HG03039 (cell line): ENCODE data around the gene MLH1.

Experiments used
- ATAC-seq: cut with Tn5 transposase; IDR thresholded peaks from one replicate; pipeline ENCODE4 v1.9.1; 2021; ENCODE audit warnings: mild to moderate bottlenecking, moderate library complexity; ENCODE audit not compliant: unreplicated experiment

The MLH1 gene

DNA sequence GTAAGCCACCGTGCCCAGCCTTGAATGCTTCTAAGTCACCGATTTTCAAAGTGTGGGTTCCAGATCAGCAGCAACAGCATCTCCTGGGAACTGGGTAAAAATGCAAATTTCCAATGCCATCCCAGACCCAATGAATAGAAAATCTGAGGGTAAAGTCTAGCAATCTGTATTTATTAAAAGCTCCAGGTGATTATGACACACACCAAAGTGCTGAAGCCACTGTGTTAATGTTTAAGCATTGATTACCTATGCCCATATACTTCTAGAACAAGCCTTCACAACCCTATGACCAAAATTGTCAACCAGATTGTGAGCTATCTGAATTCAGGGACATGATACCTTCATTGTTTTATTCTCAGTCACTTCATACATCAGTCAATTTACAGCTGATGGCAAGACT is 94.6 kb downstream of the MLH1 start:
- ATAC-seq, result no peak

DNA sequence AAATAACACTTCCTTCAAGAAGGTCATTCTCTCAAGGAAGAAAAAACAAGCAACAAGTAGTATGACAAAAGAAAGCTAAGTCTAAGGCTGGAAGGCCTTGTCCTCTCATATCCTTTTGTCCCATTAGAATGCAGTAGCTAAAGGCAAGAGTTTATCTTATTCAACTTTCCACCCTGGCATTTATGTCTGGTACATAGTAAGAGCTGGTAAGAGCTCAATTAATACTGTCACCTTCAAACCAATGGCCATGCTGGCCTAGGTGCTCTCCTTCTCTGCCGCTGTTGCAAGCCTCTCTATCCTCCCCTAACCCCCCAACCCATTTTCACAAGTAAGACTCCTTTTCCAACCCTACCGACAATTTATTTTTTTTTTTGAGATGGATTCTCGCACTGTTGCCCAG is 99.2 kb downstream of the MLH1 start:
- no peak for ATAC-seq

DNA sequence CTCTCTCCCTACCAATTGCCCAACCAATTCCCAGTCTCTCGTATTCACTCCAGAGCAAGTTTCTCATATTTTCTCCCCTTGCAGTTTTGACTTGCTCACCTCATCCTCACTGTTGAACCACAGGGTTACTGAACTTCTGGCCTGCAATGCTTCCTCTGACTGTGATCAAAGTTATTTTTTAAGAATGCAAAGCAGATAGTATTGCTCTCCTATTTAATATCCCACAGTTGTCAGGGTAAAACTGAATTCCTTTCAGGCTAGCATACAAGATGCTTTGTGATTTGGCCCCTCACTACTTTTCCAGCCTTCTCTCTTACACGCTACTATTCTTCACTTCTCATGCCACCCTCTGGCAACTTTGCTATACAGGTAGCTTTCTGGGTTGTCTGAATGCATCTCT is 100.2 kb downstream of the MLH1 start:
- ATAC-seq, result no peak

DNA sequence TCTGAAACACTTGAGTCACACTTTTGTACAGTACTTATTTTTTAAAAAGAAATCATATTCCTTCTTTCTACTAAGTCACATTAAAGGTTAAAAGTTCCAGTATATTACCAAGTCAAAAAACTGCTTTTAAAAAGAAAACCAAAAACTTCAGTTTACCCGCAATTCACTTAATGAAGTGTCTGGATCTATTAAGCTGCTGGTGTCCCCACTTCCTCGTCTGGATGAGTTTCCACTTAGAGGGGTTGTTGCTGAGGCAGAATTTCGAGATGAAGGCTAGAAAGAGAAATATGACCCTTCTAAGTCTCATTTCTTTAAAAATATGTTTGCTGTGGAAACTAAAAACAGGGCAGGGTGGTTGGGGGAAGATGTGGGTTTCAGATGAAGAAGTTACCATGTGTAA is 101.3 kb downstream of the MLH1 start:
- ATAC-seq, result no peak

DNA sequence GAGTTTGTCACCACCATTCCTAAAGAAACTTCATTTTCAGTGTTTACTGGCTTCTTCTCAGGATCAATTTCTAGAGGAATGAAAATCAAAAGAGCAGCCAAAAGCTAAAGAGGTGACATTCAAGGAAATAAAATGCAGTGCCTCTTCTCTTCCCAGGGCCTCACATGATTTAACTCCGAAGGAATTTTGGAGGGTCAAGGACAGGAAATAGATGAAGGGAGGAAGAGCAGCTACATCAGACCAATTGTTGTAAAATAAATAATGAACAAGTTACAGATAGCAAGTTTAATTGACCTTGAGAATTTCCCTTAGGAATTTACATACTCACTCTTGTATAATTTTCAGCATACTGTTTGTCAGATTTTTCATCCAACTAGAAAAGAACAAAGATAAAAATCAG is 103.0 kb downstream of the MLH1 start:
- ATAC-seq, result no peak

DNA sequence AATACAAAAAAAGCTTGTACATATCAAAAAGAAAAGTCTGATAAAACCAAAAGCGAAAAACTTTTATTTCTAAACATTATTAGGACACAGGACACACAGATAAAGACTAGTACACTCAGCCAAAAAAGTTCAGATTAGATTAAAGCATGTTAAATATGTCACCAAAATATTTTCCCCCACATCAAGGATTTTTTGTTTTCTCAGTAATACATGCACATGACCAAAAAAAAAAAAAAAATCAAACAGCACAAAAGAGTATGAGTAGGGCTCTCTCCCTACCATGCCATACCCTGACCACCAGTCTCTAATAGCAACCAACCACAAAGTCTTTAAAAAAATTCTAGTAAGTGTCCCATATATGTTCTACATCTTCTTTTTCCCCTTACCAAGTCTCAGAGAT is 103.7 kb downstream of the MLH1 start:
- ATAC-seq, result no peak

GRCh38 chr3:37097776-37098175 is 104.5 kb downstream of the MLH1 start:
- ATAC-seq, result no peak

GRCh38 chr3:37098884-37099283 is 105.6 kb downstream of the MLH1 start:
- ATAC-seq, result no peak

DNA sequence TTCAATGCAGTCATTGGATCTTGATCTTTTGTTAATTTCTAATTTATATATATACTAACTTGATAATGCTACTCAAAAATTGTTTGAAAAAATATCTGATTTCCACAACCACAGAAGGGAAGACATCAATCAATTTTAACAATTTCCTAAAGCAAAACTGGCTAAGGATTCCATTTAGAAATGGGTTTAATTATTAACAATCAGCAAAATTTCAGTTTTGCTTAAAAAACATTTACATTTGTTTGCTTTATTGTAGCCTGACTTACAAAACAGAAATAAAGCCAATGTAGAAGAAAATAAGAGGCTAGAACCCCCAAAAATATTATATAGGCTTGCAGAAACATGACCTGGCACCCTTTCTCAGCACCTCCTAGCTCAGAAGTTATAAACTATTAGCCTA is 106.2 kb downstream of the MLH1 start:
- ATAC-seq, result no peak

DNA sequence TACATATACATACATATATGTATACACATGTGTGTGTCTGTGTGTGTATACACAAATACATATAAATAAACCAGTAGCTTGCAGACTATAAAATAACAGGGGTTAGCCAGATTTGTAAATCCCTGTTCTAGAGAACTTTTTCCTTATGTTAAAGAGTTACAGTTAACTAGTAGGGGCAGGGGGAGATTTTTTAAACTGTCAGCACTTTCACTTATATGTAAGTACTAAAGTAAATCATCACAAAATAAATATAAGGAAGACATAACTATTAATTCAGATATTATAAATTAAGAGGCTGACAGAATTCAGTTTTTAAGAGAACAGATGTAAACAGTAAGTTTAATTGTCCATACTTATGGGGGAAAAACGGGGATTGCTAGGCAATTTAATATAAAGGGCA is 107.1 kb downstream of the MLH1 start:
- ATAC-seq, result no peak
